Fibroblast of lung (primary cell): Measurements from ENCODE around the gene LELP1.

Source experiments
- CTCF ChIP-seq, 2 donors: IDR thresholded peaks in 1 of 2; conservative IDR thresholded peaks in 1 of 2; 1 replicate in 1 of 2; 2 replicates in 1 of 2; pipeline ENCODE4 v1.5.1; 2011 to 2012; ENCODE audit warnings: low read length in 2 of 2, control low read depth in 1 of 2, inconsistent platforms in 1 of 2, low read depth in 1 of 2, mild to moderate bottlenecking in 1 of 2
- EZH2 ChIP-seq: IDR thresholded peaks from 2 replicates; pipeline ENCODE4 v1.5.1; 2012; ENCODE audit warnings: low read length, control low read depth, mild to moderate bottlenecking; ENCODE audit errors: missing control alignments

GRCh38 chr1:153251988-153252387 is 48.8 kb downstream of the LELP1 start:
- TF ChIP-seq CTCF (conservative IDR thresholded peaks at IDR 0.05 in 1 of 2, IDR thresholded peaks at IDR 0.05 in 1 of 2; ENCODE audit: low read depth in 1 of 2, low read length in 2 of 2) (no peak), EZH2 (no peak)
